GM18951 (cell line): ENCODE data around the gene RELN.

ENCODE experiments used
- POLR2A ChIP-seq: IDR thresholded peaks from 4 replicates; pipeline ENCODE4 v1.6.1; 2011; ENCODE audit warnings: mild to moderate bottlenecking; ENCODE audit not compliant: insufficient read length, insufficient read depth; ENCODE audit errors: extremely low read depth
- in situ Hi-C: fragments of 300-500 bp; cut with MboI; formaldehyde crosslinking; loops from one replicate; pipeline ENCODE4 v1.12.0; 2022; ENCODE audit warnings: low sequenced_read_pairs, mixed read lengths, inconsistent platforms; ENCODE audit not compliant: unreplicated experiment

The RELN gene

GRCh38 chr7:103748680-103749079 is 240.8 kb downstream of the RELN start:
- in situ Hi-C loops = no loop called here
- no peak for TF ChIP-seq POLR2A

GRCh38 chr7:103735377-103735776 is 254.1 kb downstream of the RELN start:
- no peak for TF ChIP-seq POLR2A
- in situ Hi-C loops = no loop called here

- in situ Hi-C loops = no loop called here
- no peak for TF ChIP-seq POLR2A
Measured at GRCh38 chr7:103731169-103731568, 258.3 kb downstream of the RELN start.

GRCh38 chr7:103729026-103729425 is 260.4 kb downstream of the RELN start:
- in situ Hi-C loops = no loop called here
- no peak for TF ChIP-seq POLR2A

- in situ Hi-C loops = no loop called here
Measured at GRCh38 chr7:103727982-103728610, 261.4 kb downstream of the RELN start.

GRCh38 chr7:103719070-103719469 is 270.4 kb downstream of the RELN start:
- in situ Hi-C loops = no loop called here
- TF ChIP-seq POLR2A = no peak

More at GRCh38 chr7:103727982-103728610, 261.4 kb downstream of the RELN start:
- TF ChIP-seq POLR2A = no peak

GRCh38 chr7:103718482-103719061 is 270.9 kb downstream of the RELN start:
- no peak for TF ChIP-seq POLR2A
- in situ Hi-C loops = no loop called here

- in situ Hi-C loops = no loop called here
- no peak for TF ChIP-seq POLR2A
Measured at GRCh38 chr7:103717574-103717973, 271.9 kb downstream of the RELN start.

GRCh38 chr7:103715376-103716120 is 273.9 kb downstream of the RELN start:
- in situ Hi-C loops = no loop called here
- no peak for TF ChIP-seq POLR2A

GRCh38 chr7:103714376-103714927 is 275.0 kb downstream of the RELN start:
- in situ Hi-C loops = no loop called here
- TF ChIP-seq POLR2A = no peak

GRCh38 chr7:103712991-103713778 is 276.3 kb downstream of the RELN start:
- in situ Hi-C loops = no loop called here
- TF ChIP-seq POLR2A = no peak

- in situ Hi-C loops = no loop called here
Measured at GRCh38 chr7:103711413-103711812, 278.0 kb downstream of the RELN start.

GRCh38 chr7:103710247-103710646 is 279.2 kb downstream of the RELN start:
- TF ChIP-seq POLR2A = no peak
- in situ Hi-C loops = no loop called here

More at GRCh38 chr7:103711413-103711812, 278.0 kb downstream of the RELN start:
- no peak for TF ChIP-seq POLR2A
